ENCODE measurements around the gene DYRK1A.

DYRK1A gene

GRCh38 chr21:37416914-37417313 lies 50.3 kb downstream of the DYRK1A start:
- no peak overlapping the region for H3K4me2 ChIP-seq (ENCODE audit: low read depth, low read length, poor library complexity, severe bottlenecking)
- peaks cover 97% of the 10 kb centered on the region for H4K20me1 ChIP-seq (ENCODE audit: insufficient read depth, low read length, poor library complexity, severe bottlenecking)
- H3K79me2 ChIP-seq (ENCODE audit: insufficient read depth, low read length), result peaks cover 100% of the 10 kb centered on the region
- H2AFZ ChIP-seq (ENCODE audit: low read length), result no peak overlapping the region
- H3F3A ChIP-seq (ENCODE audit: low read depth), result no peaks in the 10 kb centered on the region; the same call in 1 of the 2 replicates
- peaks cover 46% of the 10 kb centered on the region for H3K4me1 ChIP-seq (ENCODE audit: insufficient read depth, low read length, poor library complexity, severe bottlenecking)
- TF ChIP-seq EZH2phosphoT487 (IDR thresholded peaks at IDR 0.05; ENCODE audit: borderline replicate concordance) (no peak), CTCF (conservative IDR thresholded peaks at IDR 0.05; ENCODE audit: low read length) (no peak)
- H3K9ac ChIP-seq (ENCODE audit: low read depth, low read length, poor library complexity, severe bottlenecking), result no peak overlapping the region
- no peaks in the 10 kb centered on the region for H3K9me2 ChIP-seq (replicated peaks; ENCODE audit: low read depth, low read length)
- H3K27me3 ChIP-seq (ENCODE audit: insufficient read depth, low read length, poor library complexity, severe bottlenecking), result no peaks in the 10 kb centered on the region
- no peaks in the 10 kb centered on the region for H3K9me3 ChIP-seq (ENCODE audit: insufficient read depth, low read depth, low read length)
- no peak overlapping the region for H3K4me3 ChIP-seq (ENCODE audit: low read length, poor library complexity, severe bottlenecking)
- peaks cover 18% of the 10 kb centered on the region; the same call in 1 of the 2 replicates for H3K36me3 ChIP-seq (ENCODE audit: insufficient read depth, low read length)

GRCh38 chr21:37419228-37419906 lies 52.8 kb downstream of the DYRK1A start:
- Histone ChIP-seq H3K27me3 (ENCODE audit: insufficient read depth, low read length, poor library complexity, severe bottlenecking) (no peaks in the 10 kb centered on the region), H3K4me1 (ENCODE audit: insufficient read depth, low read length, poor library complexity, severe bottlenecking) (peaks cover 36% of the 10 kb centered on the region), H3K4me3 (ENCODE audit: low read length, poor library complexity, severe bottlenecking) (peak overlapping the region; percentile 3), H3K9me2 (replicated peaks; ENCODE audit: low read depth, low read length) (no peaks in the 10 kb centered on the region), H3K4me2 (ENCODE audit: low read depth, low read length, poor library complexity, severe bottlenecking) (peak overlapping the region; percentile 31), H3F3A (ENCODE audit: low read depth) (no peaks in the 10 kb centered on the region; the same call in 1 of the 2 replicates), H3K9me3 (ENCODE audit: insufficient read depth, low read depth, low read length) (no peaks in the 10 kb centered on the region), H4K20me1 (ENCODE audit: insufficient read depth, low read length, poor library complexity, severe bottlenecking) (peaks cover 97% of the 10 kb centered on the region), H3K36me3 (ENCODE audit: insufficient read depth, low read length) (peaks cover 40% of the 10 kb centered on the region), H2AFZ (ENCODE audit: low read length) (no peak overlapping the region), H3K79me2 (ENCODE audit: insufficient read depth, low read length) (peaks cover 100% of the 10 kb centered on the region), H3K9ac (ENCODE audit: low read depth, low read length, poor library complexity, severe bottlenecking) (no peak overlapping the region)
- TF ChIP-seq CTCF (conservative IDR thresholded peaks at IDR 0.05; ENCODE audit: low read length) (no peak), EZH2phosphoT487 (IDR thresholded peaks at IDR 0.05; ENCODE audit: borderline replicate concordance) (no peak)

- Histone ChIP-seq H3K4me1 (ENCODE audit: insufficient read depth, low read length, poor library complexity, severe bottlenecking) (peaks cover 24% of the 10 kb centered on the region), H3K79me2 (ENCODE audit: insufficient read depth, low read length) (peaks cover 100% of the 10 kb centered on the region), H3K36me3 (ENCODE audit: insufficient read depth, low read length) (peaks cover 58% of the 10 kb centered on the region)
These were observed 54.7 kb downstream of the DYRK1A start for GRCh38 chr21:37421306-37421705.

More at GRCh38 chr21:37421306-37421705, 54.7 kb downstream of the DYRK1A start:
- TF ChIP-seq EZH2phosphoT487 (IDR thresholded peaks at IDR 0.05; ENCODE audit: borderline replicate concordance), result no peak
- TF ChIP-seq CTCF (conservative IDR thresholded peaks at IDR 0.05; ENCODE audit: low read length), result no peak
- no peak overlapping the region for H3K9ac ChIP-seq (ENCODE audit: low read depth, low read length, poor library complexity, severe bottlenecking)
- H3K4me3 ChIP-seq (ENCODE audit: low read length, poor library complexity, severe bottlenecking), result no peak overlapping the region
- H2AFZ ChIP-seq (ENCODE audit: low read length), result no peak overlapping the region
- H4K20me1 ChIP-seq (ENCODE audit: insufficient read depth, low read length, poor library complexity, severe bottlenecking), result peaks cover 96% of the 10 kb centered on the region
- no peaks in the 10 kb centered on the region for H3K27me3 ChIP-seq (ENCODE audit: insufficient read depth, low read length, poor library complexity, severe bottlenecking)
- H3K4me2 ChIP-seq (ENCODE audit: low read depth, low read length, poor library complexity, severe bottlenecking), result no peak overlapping the region
- H3K9me3 ChIP-seq (ENCODE audit: insufficient read depth, low read depth, low read length), result no peaks in the 10 kb centered on the region
- H3F3A ChIP-seq (ENCODE audit: low read depth), result no peaks in the 10 kb centered on the region; the same call in 1 of the 2 replicates
- no peaks in the 10 kb centered on the region for H3K9me2 ChIP-seq (replicated peaks; ENCODE audit: low read depth, low read length)
